A549 treated with Hydrocortisone at 1 μM for 4 hours (cell line): Measurements from ENCODE around the gene GANAB. TPM values are rescaled to one million over a fixed set of nuclear protein-coding genes. Genes with fewer than 3 reads are reported as not detected.

Experiments
- total RNA-seq: library from RNA; stranded (reverse); fragments of 200-300 nt; extraction: Qiagen RNA extraction; gene quantifications from 5 replicates; pipeline ENCODE4 v1.2.3, GENCODE V29; 2022

GANAB gene
- 243 to 305 TPM (median 258 TPM) in 5 replicates for total RNA-seq

DNA sequence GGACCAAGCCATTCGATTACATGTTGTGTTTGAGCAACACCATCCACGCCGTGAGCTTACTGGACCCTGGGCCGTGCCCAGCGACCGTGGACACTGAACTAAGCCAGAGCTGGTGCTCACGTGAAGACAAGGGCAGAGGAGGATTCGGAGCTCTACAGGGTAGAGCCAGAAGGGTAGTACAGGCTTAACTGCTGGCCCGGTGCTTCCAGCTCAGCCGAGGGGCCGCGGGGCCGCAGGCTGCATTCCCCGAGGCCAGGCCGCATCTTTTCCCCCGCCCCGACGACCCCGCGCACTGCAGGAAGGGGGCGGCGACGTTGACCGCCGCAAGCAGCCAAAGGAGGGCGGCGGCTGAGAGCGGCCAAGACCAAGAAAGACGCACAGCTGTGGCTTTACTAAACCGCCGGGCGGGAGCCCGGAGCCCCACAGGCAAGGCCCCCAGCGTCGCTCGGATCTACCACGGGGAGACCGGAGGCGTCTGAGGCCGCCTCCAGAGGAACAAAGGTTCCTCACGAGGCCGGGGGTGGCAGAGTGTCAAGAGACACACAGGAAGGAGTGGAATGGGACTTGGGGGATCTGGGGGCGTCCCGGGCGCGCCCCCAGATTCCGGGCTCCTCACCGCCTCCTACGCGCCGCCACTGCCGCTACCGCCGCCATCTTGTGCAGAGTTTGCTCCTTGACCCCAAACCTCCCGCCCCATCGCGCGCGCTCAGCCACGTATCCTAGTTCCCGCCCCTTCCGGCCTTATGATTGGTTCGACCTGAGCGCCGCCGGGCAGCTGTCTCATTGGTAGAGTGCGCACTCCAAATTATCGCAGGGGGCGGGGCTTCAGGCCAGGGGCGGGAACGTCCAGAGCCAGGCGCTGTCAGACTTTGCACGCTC, at the start of gene GANAB:
GANAB (minus strand) TSS at position 668 of the 879 bp plus-strand sequence; CDS start at position 654, 14 bp downstream.

DNA sequence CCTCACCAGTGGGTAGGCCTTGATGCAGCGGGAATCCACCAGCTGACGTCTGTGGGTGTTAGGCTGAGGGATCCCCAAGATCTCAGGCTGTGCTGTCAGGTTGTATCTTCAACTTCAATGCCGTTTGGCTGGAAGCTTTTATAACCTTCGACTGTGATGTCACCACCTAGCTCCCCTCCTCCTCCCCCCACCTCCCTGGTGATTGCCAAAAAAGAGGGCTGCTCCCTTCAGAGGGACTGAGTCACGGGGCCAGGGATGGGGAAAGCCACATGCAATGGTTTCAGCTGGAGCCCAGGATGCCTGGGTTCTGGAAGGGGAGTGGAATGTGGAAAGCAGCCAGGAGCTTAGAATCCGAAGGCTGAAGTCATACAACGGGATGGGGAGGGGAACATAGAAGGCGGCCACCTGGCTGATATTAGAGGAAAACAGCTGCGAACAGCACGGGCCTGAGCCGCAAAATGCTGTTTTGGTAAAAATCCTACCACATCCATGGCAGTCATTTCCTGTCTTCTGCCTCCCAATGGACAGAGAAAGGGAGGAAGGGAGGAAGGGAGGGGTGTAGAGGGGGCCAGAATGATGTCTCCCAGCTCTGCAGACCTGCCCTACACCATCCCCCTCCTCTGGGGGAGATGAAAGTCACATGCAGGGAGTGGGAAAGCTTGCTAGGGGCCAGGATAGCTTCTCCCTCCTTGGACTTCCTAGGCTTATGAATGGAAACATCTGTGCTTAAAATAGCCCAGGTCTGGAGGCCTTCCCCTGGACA, 43.2 kb upstream of the GANAB start, which contains the start of gene LRRN4CL:
LRRN4CL (minus strand) TSS at position 110 of the 763 bp plus-strand sequence. CDS start 1,022 bp downstream, outside the sequence.

DNA sequence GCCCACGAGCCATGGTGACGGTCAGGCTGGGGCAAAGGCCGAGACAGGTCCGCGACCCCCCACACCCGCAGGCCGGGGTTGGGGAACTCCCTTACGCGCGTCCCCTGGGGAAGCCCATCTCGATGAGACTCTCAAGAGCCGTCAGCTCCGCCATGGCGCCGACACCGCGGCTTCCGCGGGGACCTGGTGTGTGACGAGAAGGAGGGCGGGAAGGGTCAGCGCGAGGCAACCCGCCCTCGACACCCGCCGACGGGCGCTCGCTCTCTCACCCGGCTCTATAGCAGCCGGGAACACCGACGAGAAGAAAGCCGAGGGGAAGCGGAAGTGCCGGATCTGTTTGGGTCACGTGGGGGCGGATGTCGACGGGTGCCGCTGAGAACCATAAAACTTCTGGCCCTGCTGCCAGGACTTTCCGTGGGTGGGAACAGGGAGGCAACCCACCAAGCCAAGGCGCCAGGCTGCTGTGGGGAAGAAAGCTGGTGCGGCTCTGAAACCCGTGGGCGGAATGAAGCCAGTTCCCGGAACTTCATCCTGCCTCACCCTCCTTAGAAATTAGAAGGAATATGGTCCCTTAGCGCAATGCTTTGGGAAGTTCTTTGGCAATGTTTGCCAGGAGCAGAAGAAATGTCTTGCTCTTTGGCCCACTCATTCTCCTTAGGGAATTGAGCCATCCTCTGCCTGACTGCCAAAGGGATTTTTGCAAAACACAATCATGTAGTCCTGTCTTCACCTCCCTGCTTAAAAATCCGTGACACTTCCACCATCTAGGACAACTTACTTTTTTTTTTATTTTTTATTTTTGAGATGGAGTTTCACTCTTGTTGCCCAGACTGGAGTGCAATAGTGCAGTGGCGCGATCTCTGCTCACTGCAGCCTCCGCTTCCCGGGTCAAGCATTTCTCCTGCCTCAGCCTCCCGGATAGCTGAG, 32.6 kb upstream of the GANAB start, which contains the start of gene UBXN1:
UBXN1 (minus strand) TSS at position 304 of the 927 bp plus-strand sequence; CDS start at position 154, 150 bp downstream.

DNA sequence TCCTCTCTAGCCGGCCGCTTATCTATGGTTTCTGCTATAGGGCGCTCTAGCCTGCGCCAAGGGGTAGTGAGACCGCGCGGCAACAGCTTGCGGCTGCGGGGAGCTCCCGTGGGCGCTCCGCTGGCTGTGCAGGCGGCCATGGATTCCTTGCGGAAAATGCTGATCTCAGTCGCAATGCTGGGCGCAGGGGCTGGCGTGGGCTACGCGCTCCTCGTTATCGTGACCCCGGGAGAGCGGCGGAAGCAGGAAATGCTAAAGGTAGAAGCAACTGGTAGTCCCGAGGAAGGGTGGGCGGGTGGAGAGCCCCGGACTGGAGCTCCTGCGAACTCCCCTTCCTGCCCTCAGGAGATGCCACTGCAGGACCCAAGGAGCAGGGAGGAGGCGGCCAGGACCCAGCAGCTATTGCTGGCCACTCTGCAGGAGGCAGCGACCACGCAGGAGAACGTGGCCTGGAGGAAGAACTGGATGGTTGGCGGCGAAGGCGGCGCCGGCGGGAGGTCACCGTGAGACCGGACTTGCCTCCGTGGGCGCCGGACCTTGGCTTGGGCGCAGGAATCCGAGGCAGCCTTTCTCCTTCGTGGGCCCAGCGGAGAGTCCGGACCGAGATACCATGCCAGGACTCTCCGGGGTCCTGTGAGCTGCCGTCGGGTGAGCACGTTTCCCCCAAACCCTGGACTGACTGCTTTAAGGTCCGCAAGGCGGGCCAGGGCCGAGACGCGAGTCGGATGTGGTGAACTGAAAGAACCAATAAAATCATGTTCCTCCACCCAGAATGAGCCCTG, 25.4 kb upstream of the GANAB start, which contains the start of the genes LBHD1 and UQCC3:
LBHD1 (minus strand) TSS at position 660 of the 782 bp plus-strand sequence. CDS start 2,236 bp downstream, outside the sequence.
UQCC3 (plus strand) TSS at position 66 of the 782 bp plus-strand sequence; CDS start at position 139, 73 bp downstream.

DNA sequence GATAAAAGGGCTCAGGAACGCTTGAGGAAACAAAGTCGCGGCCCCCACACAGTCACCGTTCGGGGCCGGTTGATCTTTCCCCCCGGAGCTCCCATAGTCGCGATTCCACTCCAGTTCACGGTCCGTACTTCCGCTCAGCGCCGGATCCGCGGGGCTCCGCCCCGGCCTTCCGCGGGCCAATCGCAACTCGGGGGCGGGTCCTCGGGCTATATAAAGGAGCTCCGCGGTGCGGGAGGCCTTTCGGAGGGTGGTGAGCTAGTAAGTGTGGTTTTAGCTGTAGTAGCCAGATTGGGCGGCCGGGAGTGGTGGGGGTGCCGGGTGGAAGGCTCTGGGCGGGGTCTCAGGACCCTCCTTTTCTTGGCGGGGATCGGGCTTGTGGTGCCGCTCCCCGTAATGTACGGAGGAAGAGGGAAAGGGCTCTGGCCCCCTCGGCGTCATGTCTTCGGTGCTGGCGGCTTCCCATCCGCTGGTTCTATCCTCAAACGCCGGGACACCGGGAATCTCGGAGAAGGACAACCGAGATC, 18.7 kb upstream of the GANAB start, which contains the start of the genes C11orf98 and CSKMT:
C11orf98 (minus strand) TSS at position 136 of the 524 bp plus-strand sequence; CDS start at position 95, 41 bp downstream.
CSKMT (plus strand) TSS at position 238 of the 524 bp plus-strand sequence. CDS start 568 bp downstream, outside the sequence.

DNA sequence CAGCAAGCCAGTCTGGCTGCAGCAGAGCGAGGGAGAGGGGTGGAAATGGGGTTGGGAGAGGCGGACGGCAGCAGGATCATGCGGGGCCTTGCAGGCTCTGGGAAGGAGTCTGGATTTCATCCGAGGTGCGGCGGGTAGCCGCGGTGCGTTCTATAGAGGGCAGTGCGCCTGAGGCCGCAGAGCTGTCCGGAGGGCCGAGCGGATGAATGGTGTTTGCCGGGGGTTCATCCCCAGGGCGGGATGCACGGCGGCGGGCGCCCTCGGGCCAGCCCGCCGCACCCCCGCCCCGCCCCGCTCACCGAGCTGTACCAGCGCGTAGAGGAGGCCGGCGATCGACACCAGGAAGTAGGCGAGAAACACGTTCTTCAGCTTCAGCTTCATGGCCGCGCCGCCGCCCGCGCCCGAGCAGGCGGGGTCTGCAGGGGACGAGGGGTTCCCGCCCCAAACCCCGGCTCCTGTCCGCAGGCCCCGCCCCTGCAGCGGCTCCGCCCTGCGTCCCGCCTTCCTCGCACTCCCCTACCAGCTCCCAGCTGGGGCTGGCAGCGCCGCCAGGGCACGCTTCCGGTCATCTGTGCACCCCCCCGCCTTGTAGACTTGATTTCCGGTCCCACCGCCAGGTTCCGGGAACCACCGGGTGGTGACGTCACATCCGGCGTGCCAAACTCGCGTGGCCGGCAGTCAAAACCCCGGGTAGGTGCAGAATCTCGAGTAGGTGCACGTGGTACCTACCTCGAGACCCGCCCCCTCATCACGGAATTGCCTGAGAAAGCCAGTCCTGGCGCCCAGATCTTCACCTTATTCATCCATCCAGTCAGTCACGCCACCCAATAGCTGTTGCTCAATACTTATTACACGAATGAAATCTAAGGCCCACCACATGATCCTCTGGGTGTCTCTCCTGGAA, 24.6 kb downstream of the GANAB start, which contains the start of gene B3GAT3:
B3GAT3 (minus strand) TSS at position 420 of the 904 bp plus-strand sequence; CDS start at position 381, 39 bp downstream.

DNA sequence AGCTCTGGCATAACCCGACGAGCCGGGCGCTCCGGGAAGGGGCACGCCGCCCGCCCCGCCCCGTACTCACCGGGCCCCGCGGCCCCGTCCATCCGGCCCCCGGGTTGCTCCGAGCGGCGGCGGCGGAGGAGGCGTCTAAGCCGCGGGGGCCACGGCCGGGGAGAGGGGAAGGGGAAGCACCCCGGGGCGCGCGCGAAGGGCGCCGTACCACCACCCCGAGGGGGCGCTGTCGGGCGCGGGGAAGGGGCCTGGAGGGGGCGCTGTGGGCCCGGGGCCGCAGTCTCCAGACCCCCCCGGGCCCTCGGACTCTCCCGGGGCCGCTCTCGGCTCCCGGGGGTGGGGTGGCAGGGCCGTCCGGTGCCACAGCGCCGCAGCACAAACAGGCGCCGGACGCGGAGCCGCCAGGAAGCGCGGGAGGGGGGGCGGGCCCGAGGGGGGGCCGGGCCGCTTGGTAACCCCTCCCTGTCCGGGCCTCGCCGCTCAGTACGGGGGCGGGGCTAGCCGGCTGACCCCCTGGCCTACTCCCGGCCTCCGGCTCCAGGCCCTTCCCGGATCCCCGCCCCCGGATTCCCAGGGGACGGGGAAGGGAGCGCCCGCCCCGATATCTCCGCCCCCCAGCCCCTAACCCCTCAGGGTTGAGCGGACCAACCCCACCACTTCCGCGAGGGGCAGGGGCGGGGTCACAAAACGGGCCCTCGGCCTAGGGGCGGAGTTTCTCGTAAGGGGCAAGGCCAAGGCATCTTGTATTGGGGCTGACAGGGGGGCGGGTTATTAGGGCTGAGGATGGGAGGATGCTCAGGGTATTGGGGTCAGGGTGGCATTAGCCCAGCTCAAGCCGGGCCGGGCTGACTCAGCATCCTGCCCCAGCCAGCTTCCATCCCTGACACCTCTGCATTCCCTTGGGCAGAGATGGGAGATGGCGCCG, 33.8 kb downstream of the GANAB start, which contains the start of the genes EML3 and ROM1:
EML3 (minus strand) TSS at position 410 of the 925 bp plus-strand sequence; CDS start at position 92, 318 bp downstream.
ROM1 (plus strand) TSS at position 892 of the 925 bp plus-strand sequence; CDS start at position 917, 25 bp downstream.

DNA sequence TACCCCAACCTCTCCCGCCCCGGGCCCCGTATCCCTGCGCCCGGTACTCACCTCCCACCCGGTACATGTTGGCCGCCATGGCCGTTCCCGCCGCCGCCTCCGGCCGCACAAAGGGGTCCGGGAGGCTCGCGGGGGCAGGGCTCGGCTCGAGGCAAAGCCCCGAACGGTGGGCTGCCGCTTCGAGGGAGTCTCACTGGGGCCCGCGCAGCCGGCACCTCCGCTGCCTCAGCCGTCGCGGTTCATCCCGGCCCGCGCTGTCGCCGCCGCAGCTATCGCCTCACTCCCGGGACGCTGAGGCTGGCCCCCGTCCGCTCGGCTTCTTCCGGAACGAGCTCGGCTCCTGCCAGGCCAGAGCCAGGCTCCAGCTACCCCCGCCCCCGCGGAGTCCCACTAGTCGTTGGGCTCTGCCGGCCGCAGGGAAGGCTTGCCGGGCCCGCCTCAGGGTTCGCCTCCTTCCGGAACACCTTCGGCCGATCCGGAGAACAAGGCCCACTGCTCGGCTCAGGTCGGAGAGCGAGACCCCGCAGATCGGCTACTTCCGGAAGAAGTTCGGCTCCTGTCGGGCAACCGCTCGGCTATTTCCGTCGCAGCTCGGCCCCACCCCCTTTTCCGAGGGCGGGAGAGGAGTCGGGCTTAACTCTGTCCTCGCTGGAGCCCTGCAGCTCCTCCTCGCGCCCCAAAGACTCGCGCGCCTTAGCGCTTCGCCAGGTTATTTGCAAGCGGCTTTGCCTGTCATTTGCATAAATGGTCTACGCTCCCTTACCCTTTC, 44.9 kb downstream of the GANAB start, which contains the start of gene MTA2:
MTA2 (minus strand) TSS at position 494 of the 769 bp plus-strand sequence; CDS start at position 79, 415 bp downstream.

DNA sequence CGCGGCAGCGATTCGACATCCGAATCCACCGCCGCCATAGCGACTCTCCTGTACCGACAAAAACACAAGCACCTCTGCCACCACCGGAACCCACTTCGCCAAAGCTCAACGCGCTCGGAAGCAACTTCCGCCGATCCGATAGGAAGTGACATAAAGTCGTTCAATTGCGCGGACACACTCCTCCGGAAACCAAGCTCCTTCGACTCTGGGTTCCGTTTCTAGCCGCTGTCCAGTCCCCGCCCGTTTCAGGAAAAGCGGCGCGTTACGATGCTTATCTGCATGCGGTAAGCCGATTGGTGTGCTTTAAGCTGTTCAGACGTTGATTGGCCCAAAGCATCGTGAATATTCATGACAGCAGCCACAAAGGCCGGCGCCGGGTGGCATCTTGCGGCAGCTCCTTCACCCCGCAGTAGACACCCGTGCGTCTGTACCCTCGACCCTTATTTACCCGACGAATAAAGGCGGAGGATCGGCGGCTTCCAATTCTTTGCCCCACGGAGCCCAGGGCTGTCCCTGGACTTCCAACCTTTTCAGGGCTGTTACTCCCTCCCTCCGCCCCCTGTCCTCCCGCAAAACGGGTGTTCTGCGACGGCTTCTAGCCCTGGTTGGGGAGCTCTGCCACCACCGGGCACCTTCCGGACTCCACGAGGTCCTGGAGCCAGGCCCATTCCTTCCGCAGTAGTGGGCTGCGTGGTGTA, 54.8 kb downstream of the GANAB start, which contains the start of gene TUT1:
TUT1 (minus strand) TSS at position 76 of the 698 bp plus-strand sequence; CDS start at position 38, 38 bp downstream.

Other genes starting within 250 kb of the GANAB start
- not detected in 5 replicates for gene SCGB1A1, start 227.6 kb downstream of the GANAB start, total RNA-seq
- gene AHNAK, start 99.8 kb downstream of the GANAB start, total RNA-seq = 308 to 468 TPM (median 395 TPM) in 5 replicates
- 1,875 to 2,021 TPM (median 1,992 TPM) in 5 replicates for gene EEF1G, start 72.7 kb downstream of the GANAB start, total RNA-seq
- gene TUT1, start 55.1 kb downstream of the GANAB start, total RNA-seq = 15.8 to 17.4 TPM (median 16.7 TPM) in 5 replicates
- 84.4 to 102 TPM (median 85.9 TPM) in 5 replicates for gene MTA2, start 44.7 kb downstream of the GANAB start, total RNA-seq
- 19.0 to 23.2 TPM (median 21.8 TPM) in 5 replicates for gene EML3, start 33.8 kb downstream of the GANAB start, total RNA-seq
- 3.5 to 4.7 TPM (median 4.4 TPM) in 5 replicates for gene ROM1, start 33.4 kb downstream of the GANAB start, total RNA-seq
- gene B3GAT3, start 24.6 kb downstream of the GANAB start, total RNA-seq = 45.9 to 56.9 TPM (median 52.4 TPM) in 5 replicates
- gene INTS5, start 6.7 kb upstream of the GANAB start, total RNA-seq = 20.6 to 22.8 TPM (median 21.6 TPM) in 5 replicates
- 115 to 147 TPM (median 128 TPM) in 5 replicates for gene C11orf98, start 18.6 kb upstream of the GANAB start, total RNA-seq
- 8.2 to 15.6 TPM (median 12.8 TPM) in 5 replicates for gene CSKMT, start 18.7 kb upstream of the GANAB start, total RNA-seq
- 22.5 to 36.2 TPM (median 32.9 TPM) in 5 replicates for gene UQCC3, start 25.1 kb upstream of the GANAB start, total RNA-seq
- gene LBHD1, start 25.7 kb upstream of the GANAB start, total RNA-seq = 3.9 to 5.5 TPM (median 5.2 TPM) in 5 replicates
- gene UBXN1, start 32.5 kb upstream of the GANAB start, total RNA-seq = 106 to 120 TPM (median 114 TPM) in 5 replicates
- gene LRRN4CL, start 42.9 kb upstream of the GANAB start, total RNA-seq = 0.07 to 0.13 TPM (median 0.11 TPM) in 4 of 5 replicates, not detected in the other
- 63.8 to 87.2 TPM (median 72.5 TPM) in 5 replicates for gene BSCL2, start 60.8 kb upstream of the GANAB start, total RNA-seq
- not detected in 5 replicates for gene GNG3, start 61.1 kb upstream of the GANAB start, total RNA-seq
- gene HNRNPUL2, start 80.8 kb upstream of the GANAB start, total RNA-seq = 38.5 to 50.6 TPM (median 40.7 TPM) in 5 replicates
- 29.2 to 32.7 TPM (median 31.6 TPM) in 5 replicates for gene TTC9C, start 81.9 kb upstream of the GANAB start, total RNA-seq
- 1.0 to 1.6 TPM (median 1.5 TPM) in 5 replicates for gene ZBTB3, start 107.5 kb upstream of the GANAB start, total RNA-seq
- 156 to 190 TPM (median 177 TPM) in 5 replicates for gene POLR2G, start 115.0 kb upstream of the GANAB start, total RNA-seq
- gene TAF6L, start 124.8 kb upstream of the GANAB start, total RNA-seq = 12.6 to 15.2 TPM (median 13.6 TPM) in 5 replicates
- gene TMEM179B, start 140.8 kb upstream of the GANAB start, total RNA-seq = 64.4 to 93.7 TPM (median 85.8 TPM) in 5 replicates
- gene TMEM223, start 145.4 kb upstream of the GANAB start, total RNA-seq = 20.1 to 29.2 TPM (median 26.5 TPM) in 5 replicates
- 47.7 to 51.9 TPM (median 49.5 TPM) in 5 replicates for gene NXF1, start 158.8 kb upstream of the GANAB start, total RNA-seq
- gene STX5, start 185.4 kb upstream of the GANAB start, total RNA-seq = 19.0 to 25.5 TPM (median 24.6 TPM) in 5 replicates
- gene TEX54, start 186.2 kb upstream of the GANAB start, total RNA-seq = not detected in 5 replicates
- gene WDR74, start 193.0 kb upstream of the GANAB start, total RNA-seq = 74.2 to 79.9 TPM (median 78.7 TPM) in 5 replicates
- 945 to 1,067 TPM (median 951 TPM) in 5 replicates for gene SLC3A2, start 234.3 kb upstream of the GANAB start, total RNA-seq